ENCODE results near the gene SYNPO2. TPM values are rescaled to one million over a fixed set of nuclear protein-coding genes. Genes with fewer than 3 reads are reported as not detected.

The SYNPO2 gene
- total RNA-seq, 2 donors from 2014 or later, result 11.8 to 141 TPM

DNA sequence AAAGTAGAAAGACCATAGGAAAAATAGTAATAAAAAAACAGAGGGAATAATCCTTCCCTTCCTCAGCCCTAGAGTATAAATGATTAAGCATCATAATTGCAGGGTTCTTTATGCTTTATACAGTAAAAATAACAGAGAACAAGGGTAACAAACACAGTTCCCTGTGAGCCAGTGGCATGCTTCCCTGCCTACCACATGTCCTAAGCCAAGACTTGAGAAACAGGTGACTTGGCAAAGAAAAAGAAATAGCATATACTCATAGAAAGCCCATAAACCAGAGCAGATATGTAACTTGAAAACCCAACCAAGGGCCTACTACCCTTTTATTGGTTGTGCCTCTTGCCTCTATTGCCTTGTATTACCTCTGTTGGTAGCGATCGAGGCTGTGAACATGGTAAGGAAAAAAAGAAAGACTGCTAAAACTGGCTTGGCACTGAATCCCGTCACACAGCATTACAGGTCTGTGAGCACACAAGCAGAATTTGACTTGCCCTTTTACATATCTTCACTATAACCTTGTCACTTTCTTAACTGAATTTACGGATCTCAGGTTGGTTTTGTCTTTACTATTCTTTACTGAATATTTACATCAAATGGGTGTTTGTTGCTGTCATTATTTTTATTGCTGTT lies 216.1 kb downstream of the SYNPO2 start:
- intact Hi-C loops (cut with DNase I, micrococcal nuclease), result no loop called here
- DNase-seq (no peak), ATAC-seq (peak; percentile 19)

DNA sequence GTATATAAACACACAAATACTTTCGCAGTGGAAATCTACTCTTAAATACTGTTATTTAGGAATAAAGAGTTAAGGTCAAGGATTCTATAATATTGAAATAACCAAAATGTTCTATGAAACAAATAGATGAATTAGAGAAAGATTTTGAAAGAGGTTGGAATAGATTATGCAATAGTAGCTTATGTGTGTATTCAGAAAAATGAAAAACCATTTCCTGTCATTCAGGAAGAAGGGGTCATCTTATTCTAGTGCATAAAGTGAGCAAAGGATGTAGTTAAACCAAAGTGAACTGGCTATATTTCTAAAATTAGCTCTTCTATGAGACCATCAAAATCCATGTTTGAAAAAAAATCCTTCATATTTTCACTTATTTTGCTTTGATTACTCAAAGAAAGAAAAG lies 217.0 kb downstream of the SYNPO2 start:
- intact Hi-C loops (cut with DNase I, micrococcal nuclease), result no loop called here
- no peak for ATAC-seq
- no peak for DNase-seq

DNA sequence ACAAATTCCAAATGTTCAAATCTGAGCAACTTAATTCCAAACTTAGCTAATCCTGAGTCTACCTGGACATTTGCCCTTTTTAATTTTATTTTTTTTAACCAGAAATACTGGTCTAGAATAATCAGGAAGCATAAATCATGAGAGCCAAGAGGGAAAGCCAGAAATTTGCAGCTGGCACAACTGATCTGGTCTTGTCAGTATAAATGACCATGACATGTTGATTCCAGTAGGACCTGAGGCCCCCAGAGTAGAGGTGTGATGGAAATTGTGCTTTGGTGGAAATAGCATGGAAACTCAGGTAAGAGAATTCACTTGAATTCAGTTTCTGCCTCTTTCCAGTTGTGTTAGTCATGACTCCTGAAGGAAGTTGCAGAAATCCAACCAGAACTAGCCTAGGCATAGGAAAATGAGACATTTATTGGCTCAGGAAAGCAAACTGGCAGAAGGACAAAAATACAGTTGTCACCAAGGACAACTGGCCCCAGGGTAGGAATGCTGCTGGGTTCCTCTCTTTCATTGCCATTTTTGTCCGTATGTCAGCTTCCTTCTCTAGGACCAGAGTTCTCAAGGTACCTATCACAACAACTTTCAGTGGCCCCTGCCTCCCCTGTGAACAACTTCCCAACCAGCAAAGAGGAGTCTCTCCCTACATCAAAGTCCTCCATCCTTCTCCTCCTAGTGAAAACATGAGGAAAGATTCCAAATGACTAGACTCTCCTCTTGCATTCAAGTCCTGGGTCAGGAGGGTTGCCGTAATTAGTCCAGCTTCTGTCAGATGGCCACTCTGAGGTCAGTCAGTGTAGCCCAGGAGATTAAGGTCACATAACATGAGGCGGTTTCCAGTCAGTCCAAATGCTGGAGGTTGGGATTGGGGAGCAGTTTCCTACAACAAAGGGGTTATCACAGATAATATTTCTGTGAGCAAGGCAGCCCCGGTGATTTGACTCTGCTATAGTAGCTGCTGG lies 217.7 kb downstream of the SYNPO2 start:
- ATAC-seq (no peak), DNase-seq (no peak)
- intact Hi-C loops (cut with DNase I, micrococcal nuclease), result no loop called here

DNA sequence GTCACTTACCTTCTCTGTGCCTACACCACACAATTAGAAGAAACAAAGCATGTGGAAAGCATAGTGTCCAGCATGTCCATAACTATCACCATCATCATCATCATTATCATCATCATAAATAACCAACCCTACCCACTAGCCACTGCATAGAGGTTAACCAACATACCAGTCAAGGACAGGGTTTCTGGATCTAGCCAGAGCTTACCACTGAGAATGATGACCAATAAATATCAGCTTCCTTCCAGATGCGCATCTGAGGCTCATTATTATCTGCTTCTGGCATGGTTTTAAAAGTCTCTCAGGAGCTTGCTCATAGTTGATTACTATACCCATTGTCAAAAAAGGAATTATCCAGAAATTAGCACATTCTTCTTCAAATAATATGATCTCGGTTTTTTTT lies 221.5 kb downstream of the SYNPO2 start:
- no peak for ATAC-seq
- intact Hi-C loops (cut with DNase I, micrococcal nuclease), result no loop called here
- DNase-seq, result no peak

Other genes with a start within 250 kb of the SYNPO2 start
- 10 to 100 TPM; 34.3 to 36.2 TPM for gene METTL14, start 203.5 kb upstream of the SYNPO2 start, total RNA-seq
- gene SEC24D, start 52.7 kb upstream of the SYNPO2 start, total RNA-seq, result 10 to 100 TPM; 41.0 to 62.7 TPM
- gene MYOZ2, start 247.0 kb downstream of the SYNPO2 start, total RNA-seq, result not detected

Measured in left colon (tissue), 2 donors.